HCT116 (cell line): ENCODE results near the gene MAP2K5. TPM values are rescaled to one million over a fixed set of nuclear protein-coding genes. Genes with fewer than 3 reads are reported as not detected.

Experiments used
- ATAC-seq: fragments of 200-7000 bp; cut with Tn5 transposase; 2 replicates; pipeline ENCODE4 v1.9.1; 2020; ENCODE audit warnings: mild to moderate bottlenecking, moderate library complexity
- BruUV-seq: library from RNA; stranded (reverse); fragments of 400-500 nt; replicated peaks from 2 replicates; lab custom pipeline; 2021; lab: Mats Ljungman, UMichigan
- CTCF ChIA-PET: fragments of 300-600 bp; sonication (Branson Sonifier 250); formaldehyde crosslinking; loops from one replicate; lab custom pipeline; 2021; ENCODE audit warnings: antibody characterized with exemption; lab: Charles Lee
- POLR2A ChIA-PET: fragments of 300-600, 350-600 bp; sonication (Branson Sonifier 250); formaldehyde crosslinking; loops from one replicate; lab custom pipeline; 2021; ENCODE audit warnings: antibody characterized with exemption; lab: Charles Lee
- RAD21 ChIA-PET, 2 experiments: fragments of 300-600 bp; sonication (Branson Sonifier 250); formaldehyde crosslinking; loops; one replicate each; lab custom pipeline; 2023; ENCODE audit warnings: low total read pairs in 2 of 2; ENCODE audit not compliant: uncharacterized antibody in 2 of 2, unreplicated experiment in 2 of 2, low non-redundant PET in 1 of 2; lab: Charles Lee
- DNase-seq: peaks from one replicate; pipeline ENCODE4 v3.0.0-alpha.2; 2010; ENCODE audit warnings: low read depth, low spot score
- H2AFZ ChIP-seq: fragments of 200-600 bp; shearing (Covaris generic), sonication (generic); 2 replicates; pipeline ENCODE4 v1.6.1; 2017; ENCODE audit warnings: low read depth, mixed run types, mixed read lengths, antibody characterized with exemption, low read length; ENCODE audit not compliant: poor library complexity, severe bottlenecking
- H3K27ac ChIP-seq: 2 replicates; pipeline ENCODE4 v1.5.1; 2012; ENCODE audit warnings: low read depth, low read length
- H3K27me3 ChIP-seq: fragments of 200-600 bp; sonication (generic); 2 replicates; pipeline ENCODE4 v1.6.1; 2016; ENCODE audit warnings: mixed run types, low read length, mixed read lengths; ENCODE audit not compliant: insufficient read depth
- H3K36me3 ChIP-seq, 2 experiments: fragments of 200-500 bp in 1 of 2; fragments of 200-600 bp in 1 of 2; sonication (Bioruptor generic) in 1 of 2; sonication (generic) in 1 of 2; 2 replicates each; pipeline versions ENCODE4 v1.5.1 to v1.6.1; 2014 to 2016; ENCODE audit warnings: low read length in 2 of 2, inconsistent platforms in 1 of 2, mixed read lengths in 1 of 2, mixed run types in 1 of 2; ENCODE audit not compliant: insufficient read depth in 2 of 2, control insufficient read depth in 1 of 2
- H3K4me1 ChIP-seq, 2 experiments: fragments of 200-600 bp in 1 of 2; sonication (generic) in 1 of 2; 2 replicates each; pipeline versions ENCODE4 v1.5.1 to v1.6.1; 2012 to 2017; ENCODE audit warnings: low read length in 2 of 2, inconsistent platforms in 1 of 2, mild to moderate bottlenecking in 1 of 2, mixed read lengths in 1 of 2, mixed run types in 1 of 2, moderate library complexity in 1 of 2; ENCODE audit not compliant: insufficient read depth in 2 of 2, control insufficient read depth in 1 of 2
- H3K4me2 ChIP-seq: fragments of 200-600 bp; sonication (generic); 2 replicates; pipeline ENCODE4 v1.6.1; 2017; ENCODE audit warnings: mixed run types, low read length, mixed read lengths
- H3K4me3 ChIP-seq, 2 experiments: fragments of 200-600 bp in 1 of 2; sonication (generic) in 1 of 2; replicated peaks in 1 of 2; 2 replicates each; pipeline ENCODE4 v1.5.1; 2011 to 2016; ENCODE audit warnings: low read length in 2 of 2, control low read depth in 1 of 2, low read depth in 1 of 2, mild to moderate bottlenecking in 1 of 2, mixed read lengths in 1 of 2, mixed run types in 1 of 2
- H3K79me2 ChIP-seq: fragments of 200-600 bp; sonication (generic); 2 replicates; pipeline ENCODE4 v1.6.1; 2017; ENCODE audit warnings: mild to moderate bottlenecking, mixed run types, low read length, moderate library complexity, mixed read lengths; ENCODE audit not compliant: insufficient read depth
- H3K9ac ChIP-seq: fragments of 200-600 bp; sonication (generic); 2 replicates; pipeline ENCODE4 v1.6.1; 2016; ENCODE audit warnings: low read length, mixed read lengths
- H3K9me2 ChIP-seq: fragments of 200-600 bp; sonication (generic), shearing (Covaris generic); 2 replicates; pipeline ENCODE4 v1.6.1; 2017; ENCODE audit warnings: mixed run types, mild to moderate bottlenecking, moderate library complexity; ENCODE audit not compliant: insufficient read depth
- H3K9me3 ChIP-seq, 2 experiments: fragments of 200-500 bp in 1 of 2; fragments of 200-600 bp in 1 of 2; sonication (Bioruptor generic) in 1 of 2; sonication (generic) in 1 of 2; 2 replicates each; pipeline ENCODE4 v1.6.1; 2014 to 2017; ENCODE audit warnings: low read length in 2 of 2, mixed read lengths in 2 of 2, inconsistent platforms in 1 of 2, low read depth in 1 of 2, mild to moderate bottlenecking in 1 of 2, mixed run types in 1 of 2, moderate library complexity in 1 of 2; ENCODE audit not compliant: control insufficient read depth in 1 of 2, insufficient read depth in 1 of 2
- H4K20me1 ChIP-seq: fragments of 200-600 bp; sonication (generic), shearing (Covaris generic); 2 replicates; pipeline ENCODE4 v1.6.1; 2017; ENCODE audit warnings: mixed run types, mild to moderate bottlenecking, moderate library complexity; ENCODE audit not compliant: insufficient read depth
- CEBPB ChIP-seq: IDR thresholded peaks from 2 replicates; pipeline ENCODE4 v1.6.1; 2012; ENCODE audit warnings: low read depth
- ELF1 ChIP-seq: IDR thresholded peaks from 2 replicates; pipeline ENCODE4 v1.6.1; 2012; ENCODE audit warnings: low read depth, borderline replicate concordance
- FOSL1 ChIP-seq: IDR thresholded peaks from 2 replicates; pipeline ENCODE4 v1.6.1; 2012; ENCODE audit warnings: low read depth
- POLR2A ChIP-seq: IDR thresholded peaks from 2 replicates; pipeline ENCODE4 v1.7.0; 2011; ENCODE audit warnings: borderline replicate concordance; ENCODE audit not compliant: insufficient read depth, insufficient read length; ENCODE audit errors: extremely low read depth
- POLR2AphosphoS5 ChIP-seq: IDR thresholded peaks from 2 replicates; pipeline ENCODE4 v1.6.1; 2011; ENCODE audit warnings: mild to moderate bottlenecking, low read depth, low read length, moderate library complexity
- intact Hi-C: fragments of 100-400 bp; cut with micrococcal nuclease; formaldehyde crosslinking; loops from 2 replicates; pipeline ENCODE4 v1.10.0; 2022
- total RNA-seq: library from RNA; stranded (reverse); gene quantifications from one replicate; pipeline ENCODE4 v1.2.1, GENCODE V29; 2021; ENCODE audit not compliant: unreplicated experiment
- TF ChIP-seq, protein P1 (sequence below), 3 experiments: fragments of 200-600 bp in 1 of 3; sonication (generic) in 1 of 3; IDR thresholded peaks in 2 of 3; conservative IDR thresholded peaks in 1 of 3; 2 replicates each; pipeline ENCODE4 v1.5.1; 2012 to 2017; ENCODE audit warnings: low read depth in 2 of 3, low read length in 2 of 3, antibody characterized with exemption in 1 of 3, borderline replicate concordance in 1 of 3, control low read depth in 1 of 3, mild to moderate bottlenecking in 1 of 3, mixed read lengths in 1 of 3, mixed run types in 1 of 3, moderate library complexity in 1 of 3; ENCODE audit not compliant: insufficient read depth in 1 of 3
- TF ChIP-seq, protein P2 (sequence below): IDR thresholded peaks from 2 replicates; pipeline ENCODE4 v1.6.1; 2012; ENCODE audit warnings: low read depth
- TF ChIP-seq, protein P3 (sequence below): IDR thresholded peaks from 2 replicates; pipeline ENCODE4 v1.6.1; 2012

The MAP2K5 gene
- total RNA-seq, 1 experiment from 2014 or later = 15.6 TPM

DNA sequence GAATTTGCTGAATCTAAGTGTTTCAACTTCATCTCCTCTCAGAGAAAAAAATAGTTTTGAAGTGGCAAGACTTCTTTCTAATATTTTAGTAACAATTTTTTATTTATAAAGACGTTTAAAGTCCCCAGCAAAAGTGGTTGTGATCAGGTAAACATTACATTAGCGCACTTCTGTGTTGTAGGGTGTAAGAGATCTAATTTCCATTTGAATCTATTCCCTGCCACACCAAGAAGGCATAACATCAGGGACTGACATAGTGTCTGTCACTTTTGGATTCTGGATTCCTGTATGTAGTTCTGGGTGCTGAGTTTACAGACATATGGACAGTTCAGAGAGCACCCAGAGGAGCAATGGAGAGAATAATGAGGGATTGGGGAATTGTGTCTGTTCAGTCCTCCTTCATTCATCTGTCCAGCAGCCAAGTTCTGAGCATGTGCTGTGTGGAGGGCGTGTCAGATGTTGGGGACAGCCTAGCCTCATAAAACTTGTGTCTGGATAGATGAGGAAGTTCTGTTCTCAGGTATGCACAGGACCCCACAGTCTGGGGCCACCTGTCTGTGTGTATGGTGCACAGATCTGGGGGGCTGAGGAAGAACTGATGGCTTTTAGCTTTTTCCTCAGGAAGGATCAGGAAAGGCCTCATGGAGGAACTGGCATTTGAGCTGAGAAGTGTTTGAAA, 65.6 kb downstream of the MAP2K5 start:
- intact Hi-C loops = no loop called here
- BruUV-seq = no TSS peak
- Histone ChIP-seq H3K36me3 (no peaks in the 10 kb centered on the region), H3K4me1 (no peaks in the 10 kb centered on the region), H2AFZ (no peak overlapping the region), H3K9ac (no peak overlapping the region), H3K27ac (no peak overlapping the region), H3K9me3 (no peaks in the 10 kb centered on the region), H3K9me2 (no peaks in the 10 kb centered on the region), H4K20me1 (no peaks in the 10 kb centered on the region), H3K4me2 (no peak overlapping the region), H3K4me3 (no peak overlapping the region), H3K27me3 (no peaks in the 10 kb centered on the region), H3K79me2 (no peaks in the 10 kb centered on the region)
- no peak for ATAC-seq
- no peak for DNase-seq
- ChIA-PET RAD21 (no interaction called here), CTCF (no interaction called here), POLR2A (no interaction called here)
- no peak for TF ChIP-seq FOSL1
- no peak for TF ChIP-seq POLR2A

DNA sequence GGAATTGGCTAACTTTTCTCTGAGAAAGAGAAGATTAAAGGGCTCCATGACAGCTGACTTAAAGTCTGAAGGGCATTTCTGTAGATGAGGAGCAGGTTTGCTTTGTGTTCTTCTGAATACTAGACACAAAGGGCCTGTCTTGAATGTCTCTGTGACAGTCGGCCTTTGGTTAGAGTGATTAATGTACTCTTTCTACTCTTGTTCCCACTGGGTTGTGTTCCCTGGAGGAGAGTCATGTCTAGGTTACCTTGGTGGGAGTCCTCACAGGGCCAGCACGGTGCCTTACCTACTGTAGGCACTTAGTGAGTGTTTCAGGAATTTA, 66.1 kb downstream of the MAP2K5 start:
- no peak overlapping the region for H3K9ac ChIP-seq
- ChIA-PET CTCF (no interaction called here), RAD21 (no interaction called here), POLR2A (no interaction called here)
- ATAC-seq (no peak), DNase-seq (no peak)
- no peaks in the 10 kb centered on the region for H3K4me1 ChIP-seq
- intact Hi-C loops = no loop called here
- no peaks in the 10 kb centered on the region for H4K20me1 ChIP-seq
- no peaks in the 10 kb centered on the region for H3K36me3 ChIP-seq
- no peaks in the 10 kb centered on the region for H3K79me2 ChIP-seq
- H3K9me2 ChIP-seq = no peaks in the 10 kb centered on the region
- no peak overlapping the region for H3K4me2 ChIP-seq
- no TSS peak for BruUV-seq
- H3K4me3 ChIP-seq = no peak overlapping the region
- no peak overlapping the region for H2AFZ ChIP-seq
- H3K9me3 ChIP-seq = no peaks in the 10 kb centered on the region
- TF ChIP-seq CEBPB (no peak), POLR2AphosphoS5 (no peak), ELF1 (no peak)
- TF ChIP-seq, protein P1, sequence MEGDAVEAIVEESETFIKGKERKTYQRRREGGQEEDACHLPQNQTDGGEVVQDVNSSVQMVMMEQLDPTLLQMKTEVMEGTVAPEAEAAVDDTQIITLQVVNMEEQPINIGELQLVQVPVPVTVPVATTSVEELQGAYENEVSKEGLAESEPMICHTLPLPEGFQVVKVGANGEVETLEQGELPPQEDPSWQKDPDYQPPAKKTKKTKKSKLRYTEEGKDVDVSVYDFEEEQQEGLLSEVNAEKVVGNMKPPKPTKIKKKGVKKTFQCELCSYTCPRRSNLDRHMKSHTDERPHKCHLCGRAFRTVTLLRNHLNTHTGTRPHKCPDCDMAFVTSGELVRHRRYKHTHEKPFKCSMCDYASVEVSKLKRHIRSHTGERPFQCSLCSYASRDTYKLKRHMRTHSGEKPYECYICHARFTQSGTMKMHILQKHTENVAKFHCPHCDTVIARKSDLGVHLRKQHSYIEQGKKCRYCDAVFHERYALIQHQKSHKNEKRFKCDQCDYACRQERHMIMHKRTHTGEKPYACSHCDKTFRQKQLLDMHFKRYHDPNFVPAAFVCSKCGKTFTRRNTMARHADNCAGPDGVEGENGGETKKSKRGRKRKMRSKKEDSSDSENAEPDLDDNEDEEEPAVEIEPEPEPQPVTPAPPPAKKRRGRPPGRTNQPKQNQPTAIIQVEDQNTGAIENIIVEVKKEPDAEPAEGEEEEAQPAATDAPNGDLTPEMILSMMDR (IDR thresholded peaks at IDR 0.05 in 2 of 3, conservative IDR thresholded peaks at IDR 0.05 in 1 of 3; ENCODE audit: borderline replicate concordance in 1 of 3, insufficient read depth in 1 of 3, low read depth in 2 of 3, low read length in 2 of 3) = no peak
- TF ChIP-seq, protein P2, sequence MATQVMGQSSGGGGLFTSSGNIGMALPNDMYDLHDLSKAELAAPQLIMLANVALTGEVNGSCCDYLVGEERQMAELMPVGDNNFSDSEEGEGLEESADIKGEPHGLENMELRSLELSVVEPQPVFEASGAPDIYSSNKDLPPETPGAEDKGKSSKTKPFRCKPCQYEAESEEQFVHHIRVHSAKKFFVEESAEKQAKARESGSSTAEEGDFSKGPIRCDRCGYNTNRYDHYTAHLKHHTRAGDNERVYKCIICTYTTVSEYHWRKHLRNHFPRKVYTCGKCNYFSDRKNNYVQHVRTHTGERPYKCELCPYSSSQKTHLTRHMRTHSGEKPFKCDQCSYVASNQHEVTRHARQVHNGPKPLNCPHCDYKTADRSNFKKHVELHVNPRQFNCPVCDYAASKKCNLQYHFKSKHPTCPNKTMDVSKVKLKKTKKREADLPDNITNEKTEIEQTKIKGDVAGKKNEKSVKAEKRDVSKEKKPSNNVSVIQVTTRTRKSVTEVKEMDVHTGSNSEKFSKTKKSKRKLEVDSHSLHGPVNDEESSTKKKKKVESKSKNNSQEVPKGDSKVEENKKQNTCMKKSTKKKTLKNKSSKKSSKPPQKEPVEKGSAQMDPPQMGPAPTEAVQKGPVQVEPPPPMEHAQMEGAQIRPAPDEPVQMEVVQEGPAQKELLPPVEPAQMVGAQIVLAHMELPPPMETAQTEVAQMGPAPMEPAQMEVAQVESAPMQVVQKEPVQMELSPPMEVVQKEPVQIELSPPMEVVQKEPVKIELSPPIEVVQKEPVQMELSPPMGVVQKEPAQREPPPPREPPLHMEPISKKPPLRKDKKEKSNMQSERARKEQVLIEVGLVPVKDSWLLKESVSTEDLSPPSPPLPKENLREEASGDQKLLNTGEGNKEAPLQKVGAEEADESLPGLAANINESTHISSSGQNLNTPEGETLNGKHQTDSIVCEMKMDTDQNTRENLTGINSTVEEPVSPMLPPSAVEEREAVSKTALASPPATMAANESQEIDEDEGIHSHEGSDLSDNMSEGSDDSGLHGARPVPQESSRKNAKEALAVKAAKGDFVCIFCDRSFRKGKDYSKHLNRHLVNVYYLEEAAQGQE = no peak
- TF ChIP-seq, protein P3, sequence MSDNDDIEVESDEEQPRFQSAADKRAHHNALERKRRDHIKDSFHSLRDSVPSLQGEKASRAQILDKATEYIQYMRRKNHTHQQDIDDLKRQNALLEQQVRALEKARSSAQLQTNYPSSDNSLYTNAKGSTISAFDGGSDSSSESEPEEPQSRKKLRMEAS = no peak
- H3K27ac ChIP-seq = no peak overlapping the region
- no peaks in the 10 kb centered on the region for H3K27me3 ChIP-seq
